AG09319 (cell line): ENCODE data around the gene CHST11.

Source experiments
- DNase-seq: peaks from one replicate; pipeline ENCODE4 v3.0.0-alpha.2; 2010; ENCODE audit warnings: low read depth; ENCODE audit errors: extremely low read depth
- CTCF ChIP-seq: IDR thresholded peaks from 2 replicates; pipeline ENCODE4 v1.5.1; 2011; ENCODE audit warnings: low read depth, mild to moderate bottlenecking, inconsistent platforms, low read length, moderate library complexity

CHST11 gene

DNA sequence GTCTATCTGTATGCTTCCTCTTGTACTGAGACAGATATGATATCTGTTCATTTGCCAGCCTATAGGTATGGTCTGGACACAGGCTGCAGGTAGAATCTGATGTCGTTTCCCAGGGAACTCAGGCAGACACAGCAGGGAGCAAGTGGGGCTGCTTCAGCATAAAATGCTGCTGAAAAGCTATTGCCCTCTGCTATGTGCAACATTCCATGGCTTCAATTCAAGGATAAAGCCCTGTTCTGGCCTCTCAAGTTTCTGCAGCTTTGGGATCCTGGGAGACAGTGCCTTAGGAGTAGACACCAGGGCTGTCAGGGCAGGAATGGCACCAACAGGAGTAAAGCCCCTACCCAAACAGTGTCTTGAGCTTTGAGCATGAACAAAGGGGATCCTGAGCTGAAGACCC lies 327.8 kb downstream of the CHST11 start:
- TF ChIP-seq CTCF, result no peak
- no peak for DNase-seq

GRCh38 chr12:104785886-104786285 lies 329.1 kb downstream of the CHST11 start:
- DNase-seq, result no peak
- no peak for TF ChIP-seq CTCF

- no peak for TF ChIP-seq CTCF
- DNase-seq, result no peak
Observed at GRCh38 chr12:104786352-104786751, 329.6 kb downstream of the CHST11 start.

GRCh38 chr12:104788840-104789271 lies 332.1 kb downstream of the CHST11 start:
- TF ChIP-seq CTCF, result no peak
- no peak for DNase-seq

GRCh38 chr12:104790296-104791125 lies 333.8 kb downstream of the CHST11 start:
- peak; percentile 40 for TF ChIP-seq CTCF
- DNase-seq, result no peak

DNA sequence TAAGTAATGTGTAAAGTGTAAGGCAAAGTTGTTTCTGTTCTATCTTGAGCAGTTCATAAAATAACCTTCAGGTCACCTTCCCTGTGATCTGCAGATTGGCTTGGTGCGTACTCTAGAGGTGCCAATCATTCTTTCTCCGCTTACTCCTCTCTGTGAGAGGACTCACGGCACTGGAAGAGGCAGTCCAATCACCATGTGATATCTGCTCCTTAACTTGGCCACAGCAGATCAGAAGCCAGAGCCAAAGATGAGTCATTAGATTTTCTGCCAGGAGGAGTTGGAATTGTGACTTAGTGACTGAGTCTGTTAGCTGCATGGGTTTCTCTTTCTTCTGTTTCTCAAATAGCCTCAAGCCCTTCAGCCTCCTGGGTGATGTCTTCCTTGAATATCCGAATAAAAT lies 335.8 kb downstream of the CHST11 start:
- no peak for TF ChIP-seq CTCF
- DNase-seq, result peak; percentile 68

GRCh38 chr12:104793285-104793684 lies 336.5 kb downstream of the CHST11 start:
- peak; percentile 81 for DNase-seq
- TF ChIP-seq CTCF, result peak; percentile 31
